TTC549 (cell line): ENCODE measurements around the gene KRTAP10-8.
"Not testable (repeated sequence)": the region's sequence is repeated elsewhere in the genome, so short reads cannot be mapped to it uniquely, and the experiment has no call there.

Experiments used
- FAIRE-seq: peaks from 2 replicates; lab custom pipeline; 2012; peaks lifted over from hg19 to GRCh38; lab: Jason Lieb, UNC

Gene KRTAP10-8, protein sequence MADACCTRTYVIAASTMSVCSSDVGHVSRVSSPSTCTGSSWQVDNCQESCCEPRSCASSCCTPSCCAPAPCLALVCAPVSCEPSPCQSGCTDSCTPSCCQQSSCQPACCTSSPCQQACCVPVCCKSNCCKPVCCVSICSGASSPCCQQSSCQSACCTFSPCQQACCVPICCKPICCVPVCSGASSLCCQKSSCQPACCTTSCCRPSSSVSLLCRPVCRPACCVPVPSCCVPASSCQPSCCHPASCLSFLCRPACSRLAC

GRCh38 chr21:44612029-44612486 is at the start of gene KRTAP10-8:
Gene KRTAP10-8, plus strand, starts transcription at chr21:44612079. Its CDS starts 22 bp downstream, at chr21:44612101.
- FAIRE-seq, result no peak

GRCh38 chr21:44564099-44564498 is 47.8 kb upstream of the KRTAP10-8 start:
- no peak for FAIRE-seq

DNA sequence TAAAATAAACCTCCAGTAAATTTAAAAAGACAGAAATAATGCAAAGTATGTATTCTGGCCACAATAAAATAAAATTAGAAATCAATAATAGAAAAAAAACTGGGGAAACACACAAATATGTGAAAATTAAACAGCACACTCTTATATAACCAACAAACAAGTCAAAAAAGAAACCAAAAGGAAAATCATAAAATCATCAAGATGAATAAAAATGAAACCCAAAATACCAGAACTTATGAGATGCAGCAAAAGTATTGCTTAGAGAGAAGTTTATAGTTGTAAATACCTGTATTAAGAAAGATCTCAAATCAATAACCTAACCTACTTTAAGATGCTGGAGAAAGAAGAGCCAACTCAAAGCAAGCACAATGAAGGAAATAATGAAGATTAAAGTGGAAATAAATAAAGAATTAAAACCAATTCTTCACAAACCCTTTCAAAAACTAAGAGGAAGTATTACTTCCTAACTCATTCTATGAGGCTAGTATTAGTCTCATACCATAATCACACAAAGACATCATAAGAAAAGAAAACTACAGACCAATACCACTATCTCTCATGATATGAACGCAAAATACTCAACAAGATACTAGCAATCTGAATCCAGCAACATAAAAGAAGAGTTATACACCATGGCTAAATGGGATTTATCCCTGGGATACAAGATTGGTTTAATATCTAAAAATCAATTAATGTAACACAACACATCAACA is 46.8 kb upstream of the KRTAP10-8 start:
- no peak for FAIRE-seq

DNA sequence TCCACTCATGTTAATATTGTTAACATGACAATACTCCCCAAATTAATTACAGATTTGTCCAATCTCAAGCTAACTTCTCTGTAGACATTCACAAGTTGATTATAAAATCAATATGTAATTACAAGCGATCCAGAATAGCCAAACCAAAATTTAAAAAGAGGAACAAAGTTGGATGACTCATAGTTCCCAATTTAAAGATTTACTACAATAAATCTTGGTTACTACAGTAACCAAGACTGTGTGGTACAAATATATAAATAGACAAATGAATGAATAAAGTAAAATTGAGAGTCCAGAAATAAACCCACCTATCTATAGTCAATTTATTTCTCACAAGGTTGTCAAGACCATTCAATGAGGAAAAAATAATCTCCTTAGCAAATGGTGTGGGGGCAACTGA is 45.5 kb upstream of the KRTAP10-8 start:
- no peak for FAIRE-seq

GRCh38 chr21:44567481-44568171 is 44.3 kb upstream of the KRTAP10-8 start:
- no peak for FAIRE-seq

- no peak for FAIRE-seq
Observed at GRCh38 chr21:44568261-44568660, 43.6 kb upstream of the KRTAP10-8 start.

DNA sequence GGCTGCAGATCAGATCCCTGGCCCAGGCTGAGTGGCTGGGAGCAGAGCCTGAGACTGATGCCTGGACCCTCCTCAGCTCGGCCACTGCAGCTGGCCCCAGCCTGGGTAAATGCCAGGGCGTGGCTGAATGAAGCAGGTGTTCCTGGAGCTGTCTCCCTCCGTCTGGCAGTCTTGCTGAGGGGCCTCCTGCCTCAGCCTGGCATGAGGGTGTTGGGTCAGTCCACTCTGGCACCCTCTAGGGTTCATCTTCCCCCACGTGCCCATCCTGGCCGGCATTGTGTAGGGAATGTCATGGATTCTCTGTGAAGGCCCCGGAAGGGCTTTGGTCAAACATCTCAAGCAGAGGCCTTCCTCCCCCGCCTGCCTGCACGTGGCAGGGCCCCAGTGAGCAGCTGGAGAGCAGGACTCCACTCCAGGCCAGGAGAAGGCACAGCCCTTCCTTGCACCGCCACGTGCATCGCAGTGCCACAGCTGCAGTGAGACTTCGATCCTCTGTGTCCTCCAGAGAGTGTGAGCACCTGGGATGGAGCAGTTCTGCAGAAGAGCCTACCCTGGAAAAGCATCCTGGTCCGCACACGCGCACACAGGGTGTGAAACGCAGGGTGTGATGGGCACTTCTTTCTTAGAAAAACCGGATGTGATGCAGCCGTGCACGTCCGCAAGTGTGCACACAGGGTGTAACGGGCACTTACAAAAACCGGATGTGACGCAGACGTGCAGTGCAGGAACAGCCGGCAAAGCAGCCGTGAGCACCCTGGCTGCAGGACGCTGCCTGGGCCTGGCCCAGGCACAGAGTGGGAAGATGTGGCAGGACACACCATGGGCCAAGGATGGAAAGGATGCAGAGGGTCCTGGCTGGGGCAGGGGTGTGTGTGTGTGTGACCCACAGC is 43.0 kb upstream of the KRTAP10-8 start:
- no peak for FAIRE-seq

DNA sequence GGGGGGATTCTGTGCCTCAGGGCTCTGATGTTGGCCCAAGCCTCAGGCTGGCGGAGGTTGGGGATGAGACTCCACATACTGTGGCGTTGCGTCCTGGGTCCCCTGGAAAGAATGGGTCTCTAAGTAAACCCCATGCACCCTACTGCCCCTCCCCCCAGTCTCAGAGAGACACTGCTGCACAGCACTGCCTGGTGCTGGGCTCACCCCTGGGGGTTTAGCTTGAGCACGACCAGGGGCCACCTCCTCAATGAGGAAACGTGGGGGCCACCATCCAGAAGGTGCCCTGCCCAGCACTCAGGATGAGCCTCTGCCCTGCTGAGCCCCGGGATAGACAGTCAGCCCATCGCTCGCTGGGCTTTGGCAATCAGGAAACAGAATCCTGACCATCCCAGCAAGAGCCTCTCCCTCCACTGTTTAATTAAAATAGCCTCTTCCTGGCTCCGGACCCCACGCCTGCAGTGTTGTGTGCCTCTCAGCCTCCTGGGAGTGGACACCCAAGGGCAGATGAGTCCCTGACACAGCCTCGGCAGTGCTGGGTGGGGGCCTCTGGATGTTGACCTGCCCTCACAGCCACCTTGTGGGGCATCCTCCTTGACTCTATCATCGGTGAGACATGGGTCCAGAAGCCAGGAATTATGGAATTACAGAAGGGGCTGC is 41.9 kb upstream of the KRTAP10-8 start:
- FAIRE-seq, result no peak

DNA sequence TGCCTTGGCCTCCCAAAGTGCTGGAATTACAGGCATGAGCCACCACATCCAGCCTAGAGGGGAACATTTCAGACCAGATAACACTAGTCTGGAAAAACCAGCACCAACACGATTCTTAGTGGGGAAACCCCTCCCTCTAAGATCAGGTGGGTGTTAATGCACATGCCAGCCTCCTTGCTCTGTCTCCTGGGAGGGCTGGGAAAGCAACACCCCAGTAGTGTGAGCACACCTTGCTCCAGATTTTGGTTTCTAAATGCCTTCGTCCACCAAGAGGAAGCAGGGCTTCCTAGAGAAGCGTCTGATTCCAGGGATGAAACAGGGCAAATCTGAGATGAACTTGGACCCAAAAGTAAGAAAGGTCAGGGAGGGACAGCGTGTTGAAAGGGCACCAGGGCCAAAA is 40.6 kb upstream of the KRTAP10-8 start:
- no peak for FAIRE-seq

GRCh38 chr21:44571844-44572782 is 39.8 kb upstream of the KRTAP10-8 start:
- no peak for FAIRE-seq

- FAIRE-seq, result no peak
Observed at GRCh38 chr21:44572959-44573583, 38.8 kb upstream of the KRTAP10-8 start.

GRCh38 chr21:44573630-44574456 is 38.0 kb upstream of the KRTAP10-8 start, which contains the start of gene KRTAP10-4:
Gene KRTAP10-4, plus strand, starts transcription at chr21:44573729. Its CDS starts 30 bp downstream, at chr21:44573759.
- FAIRE-seq, result not testable (repeated sequence)

GRCh38 chr21:44574457-44575306 is 37.2 kb upstream of the KRTAP10-8 start:
- no peak for FAIRE-seq

- no peak for FAIRE-seq
Observed at GRCh38 chr21:44575307-44576024, 36.4 kb upstream of the KRTAP10-8 start.

DNA sequence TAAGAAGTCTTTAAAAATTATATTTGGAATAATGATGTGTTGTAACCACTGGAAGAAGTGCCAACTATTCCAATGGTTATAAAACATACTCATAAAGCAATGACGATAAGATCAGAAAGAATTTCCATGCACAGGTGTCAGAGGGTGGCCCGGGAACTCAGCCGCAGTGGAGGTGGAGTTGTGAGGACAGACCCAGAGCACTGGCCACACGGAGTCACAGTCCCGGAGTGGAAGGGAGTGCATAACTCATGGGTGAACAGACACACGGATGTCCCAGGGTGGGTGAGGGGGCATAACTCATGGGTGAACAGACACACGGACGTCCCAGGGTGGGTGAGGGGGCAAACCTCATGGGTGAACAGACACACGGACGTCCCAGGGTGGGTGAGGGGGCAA is 35.9 kb upstream of the KRTAP10-8 start:
- FAIRE-seq, result no peak

DNA sequence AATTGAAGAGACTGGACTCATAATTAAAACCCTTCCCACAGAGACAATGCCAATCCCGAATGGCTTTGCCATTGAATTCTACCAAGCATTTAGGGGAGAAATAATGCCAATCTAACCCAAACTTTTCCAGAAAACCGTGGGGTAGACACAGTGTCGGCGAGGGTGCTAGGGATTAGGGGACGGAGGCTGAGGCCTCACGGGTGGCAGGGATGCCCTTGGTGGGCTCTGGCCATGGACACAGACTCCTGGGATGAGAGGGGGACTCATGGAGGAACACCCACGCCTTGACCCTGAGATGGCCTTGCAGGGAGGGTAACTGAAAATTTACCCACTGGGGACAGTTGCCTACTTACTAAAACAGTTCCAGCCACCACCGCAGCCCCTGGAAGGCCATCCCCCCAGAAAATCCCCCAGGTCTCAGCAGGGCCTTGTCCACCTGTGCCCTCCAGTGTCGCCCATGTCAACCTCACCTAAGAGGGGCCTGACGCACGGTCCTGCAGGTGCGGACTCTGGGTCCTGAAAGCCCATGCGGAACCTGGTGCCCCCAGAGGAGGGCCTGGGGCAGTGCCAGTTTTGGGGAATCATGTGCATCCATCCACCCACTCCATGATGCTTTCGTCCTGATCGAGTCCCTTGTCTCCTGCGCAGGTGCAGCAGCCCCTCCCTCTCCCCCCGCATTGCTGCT is 33.4 kb upstream of the KRTAP10-8 start:
- no peak for FAIRE-seq
